CD4-positive, alpha-beta T cell treated with Interleukin-21 for 1 hour (primary cell): Measurements from ENCODE around the gene CXCR2.
"Not testable (repeated sequence)": the region's sequence is repeated elsewhere in the genome, so short reads cannot be mapped to it uniquely, and the experiment has no call there.

Source experiments
- DNase-seq: peaks from one replicate; pipeline ENCODE4 v3.0.0-alpha.2; 2020

CXCR2 gene

DNA sequence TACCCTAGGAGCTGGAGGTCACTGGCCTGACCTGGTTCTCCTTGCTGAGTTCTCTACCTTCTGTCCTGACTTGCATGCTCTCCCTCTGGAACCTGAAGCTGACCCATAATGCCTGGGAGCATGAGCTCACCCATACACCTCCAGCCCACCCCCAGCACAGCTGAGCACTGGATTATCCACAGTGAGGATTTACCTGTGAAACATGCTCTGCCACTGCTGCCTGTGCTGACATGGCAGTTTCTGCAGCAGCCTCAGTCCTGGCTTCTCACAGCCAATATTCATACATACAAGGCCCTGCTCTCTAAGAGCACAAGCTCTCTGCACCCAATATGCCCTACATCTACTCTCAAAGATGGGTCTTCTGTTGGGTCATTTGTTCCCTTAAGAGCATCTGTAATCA, 5.0 kb downstream of the CXCR2 start:
- no peak for DNase-seq

DNA sequence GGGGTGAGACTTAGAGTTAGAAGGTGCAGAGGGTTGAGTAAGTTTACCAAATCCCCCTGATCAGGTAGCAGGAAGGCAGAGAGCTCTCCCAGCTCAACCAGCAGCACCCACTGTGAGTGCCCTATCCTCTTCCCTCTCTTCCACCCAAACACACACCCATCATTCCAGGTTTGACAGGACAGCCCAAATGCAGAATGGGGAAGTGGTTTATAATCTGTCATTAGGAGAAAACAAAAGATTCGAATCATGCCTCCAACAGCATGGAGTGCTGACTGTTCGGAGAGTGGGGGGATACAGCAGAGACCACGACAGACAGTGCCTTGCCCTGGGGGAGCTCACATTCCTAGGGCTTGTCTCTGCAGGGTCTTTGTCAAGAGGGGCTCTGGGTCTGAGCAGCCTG, 11.7 kb downstream of the CXCR2 start:
- no peak for DNase-seq

DNA sequence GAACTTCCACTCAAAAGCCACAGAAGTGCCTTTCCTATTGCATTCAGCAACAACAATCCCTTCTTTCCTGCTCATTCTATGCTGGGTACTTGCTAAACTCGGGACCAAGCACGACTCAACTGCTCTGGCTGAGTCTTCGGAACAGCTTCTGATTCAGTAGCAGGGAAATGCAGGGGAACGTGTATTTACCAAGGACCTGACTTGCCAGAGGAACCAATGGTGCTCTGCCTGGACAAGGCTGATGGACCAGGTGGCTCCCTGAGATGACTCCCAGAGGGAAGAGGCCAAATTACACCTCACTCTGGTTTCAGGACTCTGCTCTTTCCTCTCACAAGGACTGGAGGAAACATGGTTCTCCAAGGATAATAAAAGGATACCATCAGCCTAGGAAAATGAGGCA, 12.2 kb downstream of the CXCR2 start:
- no peak for DNase-seq

DNA sequence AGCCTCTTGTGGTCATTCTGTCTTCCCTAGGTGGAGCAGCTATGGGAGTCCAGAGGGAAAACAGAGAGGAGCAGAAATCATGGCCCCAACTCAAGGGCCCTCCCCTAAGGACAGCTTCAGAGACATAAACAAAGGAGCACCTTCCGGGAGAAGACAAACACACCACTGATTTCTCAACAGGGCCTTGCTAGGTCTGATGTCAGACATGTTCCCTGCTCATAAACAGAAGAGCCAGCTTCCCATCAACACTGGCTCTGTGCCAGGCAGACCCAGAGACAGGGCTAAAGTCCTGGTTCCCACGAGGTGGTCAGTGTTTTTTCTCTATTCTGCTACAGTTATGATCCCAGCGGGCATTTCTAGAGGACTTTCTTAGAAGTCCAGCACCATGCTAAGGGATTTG, 19.3 kb downstream of the CXCR2 start:
- no peak for DNase-seq

DNA sequence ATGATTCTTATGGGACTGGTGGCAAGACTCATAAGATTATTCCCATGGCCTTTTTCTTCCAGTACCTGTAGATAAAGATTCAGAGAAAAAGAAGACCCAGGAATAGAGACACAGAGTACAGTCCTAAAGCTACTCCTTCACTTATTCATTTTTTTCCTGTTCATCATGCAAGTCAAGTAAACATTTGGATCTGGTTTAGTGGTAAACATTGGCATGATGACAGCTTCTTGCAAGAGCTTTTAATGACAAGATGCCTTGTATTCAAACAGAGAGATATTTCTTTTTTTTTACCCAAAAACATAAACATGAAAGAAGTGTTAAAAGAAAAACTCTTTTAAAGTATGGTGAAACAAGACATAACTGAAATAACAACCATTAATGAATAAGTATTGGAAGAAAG, 20.2 kb downstream of the CXCR2 start:
- no peak for DNase-seq

DNA sequence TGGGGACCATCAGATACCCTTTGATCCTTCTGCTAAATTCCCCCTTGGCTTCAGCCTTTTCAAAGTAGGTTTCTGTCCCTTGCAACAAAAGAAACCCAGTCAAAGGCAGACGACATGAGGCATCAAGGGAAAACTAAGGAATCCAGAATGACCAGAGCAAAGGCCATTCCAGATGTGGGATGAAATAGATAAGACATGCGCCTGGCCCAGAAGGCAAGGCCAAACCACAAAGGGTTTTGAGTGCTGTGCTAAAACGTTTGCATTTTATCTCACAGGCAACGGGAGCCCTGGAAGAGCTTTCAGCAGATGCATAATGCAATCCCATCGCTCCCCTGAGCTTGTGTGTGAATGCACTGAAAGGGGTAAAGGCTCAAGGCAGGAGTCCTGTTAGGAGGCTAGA, 23.3 kb downstream of the CXCR2 start:
- no peak for DNase-seq

- DNase-seq: no peak
These were observed 24.1 kb downstream of the CXCR2 start for GRCh38 chr2:218149848-218150440.

DNA sequence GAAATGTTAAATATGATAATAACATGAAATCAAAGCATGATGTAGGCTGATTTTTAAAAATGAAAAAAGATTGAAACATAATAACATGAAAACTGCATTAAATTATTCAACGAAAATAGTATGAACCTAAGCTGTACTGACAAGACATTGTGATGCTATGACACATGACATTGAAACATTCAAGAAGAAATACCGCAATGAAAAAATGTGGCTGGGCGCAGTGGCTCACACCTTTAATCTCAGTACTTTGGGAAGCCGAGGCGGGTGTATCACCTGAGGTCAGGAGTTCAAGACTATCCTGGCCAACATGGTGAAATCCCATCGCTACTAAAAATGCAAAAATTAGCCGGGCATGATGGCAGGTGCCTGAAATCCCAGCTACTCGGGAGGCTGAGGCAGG, 26.3 kb downstream of the CXCR2 start:
- no peak for DNase-seq

DNA sequence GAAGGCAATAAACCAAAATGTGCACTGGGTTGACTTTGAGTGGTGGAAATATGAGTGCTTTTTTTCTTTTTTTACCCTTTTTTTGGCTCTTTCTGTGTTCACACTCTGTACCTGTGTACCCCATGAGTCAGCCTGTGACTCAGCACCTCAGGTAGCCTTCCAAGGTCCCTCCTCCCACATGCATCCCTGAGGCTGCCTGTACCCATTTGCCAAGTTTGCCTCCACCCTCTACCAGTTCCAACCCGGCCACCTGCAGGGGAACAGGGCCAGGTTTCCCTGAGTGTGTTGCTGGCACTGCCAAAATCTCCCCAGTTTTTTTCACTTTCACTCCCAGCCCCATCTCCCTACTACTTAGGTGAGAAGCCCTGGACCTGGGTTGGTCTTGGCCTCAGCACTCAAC, 26.9 kb downstream of the CXCR2 start:
- DNase-seq: no peak

GRCh38 chr2:218155953-218156479, 30.2 kb downstream of the CXCR2 start:
- DNase-seq: no peak

DNA sequence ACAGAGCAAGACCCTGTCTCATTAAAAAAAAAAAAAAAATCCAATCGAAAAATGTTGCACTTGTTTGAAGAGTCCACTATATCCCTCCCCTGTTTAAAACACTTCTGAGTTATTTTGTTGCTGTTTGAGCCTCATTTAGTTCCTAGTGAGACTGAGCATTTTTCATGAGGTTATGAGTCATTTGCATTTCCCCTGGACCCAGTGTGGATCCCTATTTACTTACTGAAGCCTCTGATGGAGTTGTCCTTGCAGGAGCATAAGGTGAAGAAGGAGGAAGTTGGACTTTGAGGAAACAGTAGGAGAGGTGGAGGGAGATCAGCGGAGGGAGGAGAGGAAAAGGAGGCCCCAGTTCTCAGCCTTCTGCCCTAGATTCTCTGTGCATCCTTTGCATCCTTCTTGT, 35.8 kb downstream of the CXCR2 start:
- no peak for DNase-seq

- no peak for DNase-seq
These were observed 37.0 kb downstream of the CXCR2 start for GRCh38 chr2:218162814-218163213.

DNA sequence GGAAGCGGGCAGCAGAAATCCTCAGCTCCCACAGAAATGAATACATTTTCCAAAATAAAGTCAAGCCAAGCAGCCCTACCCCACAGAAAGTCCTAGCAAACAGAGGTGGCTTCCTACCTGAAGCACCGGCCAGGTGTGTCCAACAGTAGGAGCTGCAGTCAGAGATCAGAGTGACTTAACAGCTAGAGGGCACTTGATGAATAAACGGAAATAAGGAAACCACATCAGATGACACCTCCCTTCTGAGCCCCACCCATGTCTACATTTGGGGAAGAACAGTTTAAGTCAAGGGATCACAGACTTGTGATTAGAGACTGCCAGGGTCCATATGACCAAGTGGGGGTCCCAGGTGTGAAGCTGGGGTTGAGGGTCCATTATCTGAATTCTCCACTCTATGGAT, 41.0 kb downstream of the CXCR2 start, which contains the start of gene CXCR1:
TSS of gene CXCR1 (minus strand) at position 172 of the 400 bp plus-strand sequence. CDS start 1,751 bp downstream, outside the sequence.
- peak; percentile 72 for DNase-seq

GRCh38 chr2:218168016-218168415, 42.2 kb downstream of the CXCR2 start:
- DNase-seq: no peak

GRCh38 chr2:218168635-218169462, 43.0 kb downstream of the CXCR2 start:
- DNase-seq: peak; percentile 74

GRCh38 chr2:218169757-218170546, 44.1 kb downstream of the CXCR2 start:
- no peak for DNase-seq

DNA sequence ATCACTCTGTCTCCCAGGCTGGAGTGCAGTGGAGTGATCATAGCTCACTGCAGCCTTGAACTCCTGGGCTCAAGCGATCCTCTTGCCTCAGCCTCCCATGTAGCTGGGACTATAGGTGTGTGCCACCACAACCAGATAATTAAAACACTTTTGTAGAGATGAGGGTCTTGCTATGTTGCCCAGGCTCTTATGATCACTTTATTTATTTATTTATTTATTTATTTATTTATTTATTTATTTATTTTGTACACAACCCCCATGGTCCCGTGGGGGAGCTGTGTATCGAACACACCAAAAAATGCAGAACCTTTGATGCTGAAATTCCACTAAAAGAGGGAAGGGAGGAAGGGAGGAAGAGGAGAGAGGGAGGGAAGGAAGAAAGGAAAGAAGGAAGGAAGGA, 45.9 kb downstream of the CXCR2 start:
- DNase-seq: not testable (repeated sequence)

DNA sequence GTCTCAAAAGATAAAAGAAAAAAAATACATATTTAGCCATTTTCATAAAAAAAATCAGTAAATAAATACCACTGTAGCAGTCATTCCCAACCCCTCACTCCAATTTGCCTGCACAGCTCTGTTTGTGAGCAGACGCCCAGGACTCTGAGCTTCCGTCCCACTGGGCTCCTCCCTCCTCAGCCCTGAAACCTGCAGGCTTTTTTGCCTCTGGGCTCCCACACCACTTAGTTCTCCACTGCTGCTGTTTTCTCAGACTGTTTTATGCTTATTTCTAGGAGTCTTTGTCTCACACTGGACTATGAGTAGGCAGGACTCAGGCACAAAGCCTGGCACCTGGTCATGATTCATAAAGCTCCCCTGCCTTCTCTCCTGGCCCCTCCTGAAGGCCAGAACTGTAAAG, 47.0 kb downstream of the CXCR2 start:
- no peak for DNase-seq

- DNase-seq: no peak
These were observed 54.0 kb downstream of the CXCR2 start for GRCh38 chr2:218179782-218180181.

GRCh38 chr2:218180467-218181114, 54.8 kb downstream of the CXCR2 start:
- DNase-seq: no peak

DNA sequence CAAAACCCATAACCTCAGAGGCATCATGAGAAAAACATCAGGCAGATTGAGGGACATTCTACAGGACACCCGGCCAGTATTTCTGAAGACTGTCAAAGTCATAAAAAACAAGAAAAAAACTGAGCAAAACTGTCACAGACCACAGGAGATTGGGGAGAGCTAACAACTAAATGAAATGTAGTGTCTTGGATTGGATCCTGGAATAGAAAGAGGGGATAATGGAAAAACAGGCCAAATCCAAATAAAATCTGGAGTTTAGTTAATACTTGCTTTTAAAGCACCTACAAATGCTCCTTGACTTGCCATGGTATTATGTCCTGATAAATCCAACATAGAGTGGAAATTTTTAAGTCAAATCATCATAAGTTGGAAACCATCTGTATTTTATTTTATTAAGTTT, 58.5 kb downstream of the CXCR2 start:
- no peak for DNase-seq

DNA sequence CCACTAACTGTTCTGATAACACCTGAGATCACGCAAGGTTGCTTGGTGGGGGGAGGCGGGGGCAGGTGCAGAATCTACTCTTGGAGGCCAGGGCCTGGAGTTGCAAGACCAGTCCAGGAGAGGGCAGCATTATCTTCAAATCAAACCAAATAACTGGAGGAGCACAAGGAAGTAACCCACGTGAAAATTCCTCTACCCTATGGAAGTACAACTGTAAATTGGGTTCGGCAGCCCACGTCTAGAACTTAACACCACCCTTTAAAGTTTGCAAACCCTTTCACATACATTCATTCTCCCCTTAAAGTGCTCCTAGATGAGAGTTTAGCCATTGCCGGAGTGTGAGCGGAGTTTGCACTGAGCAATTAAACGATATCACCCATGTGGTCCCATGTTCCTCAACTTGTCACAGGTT, 60.5 kb downstream of the CXCR2 start:
- peak; percentile 81 for DNase-seq
